ENCODE measurements around the gene AKR7A3.

GRCh38 chr1:19268445-19268844, 20.1 kb downstream of the AKR7A3 start:
- TF ChIP-seq CTCF (IDR thresholded peaks at IDR 0.05): no peak
- TF ChIP-seq POLR2A (IDR thresholded peaks at IDR 0.05; ENCODE audit: low read depth): no peak
- no peak for TF ChIP-seq POLR2AphosphoS5 (IDR thresholded peaks at IDR 0.05)
- TF ChIP-seq EP300 (IDR thresholded peaks at IDR 0.05): no peak
